ENCODE measurements around the gene BACH2.
"Not testable (repeated sequence)": the region's sequence is repeated elsewhere in the genome, so short reads cannot be mapped to it uniquely, and the experiment has no call there.

Gene BACH2

GRCh38 chr6:90055924-90056323 lies 240.7 kb downstream of the BACH2 start:
- not testable (repeated sequence) for DNase-seq

GRCh38 chr6:90054193-90054592 lies 242.4 kb downstream of the BACH2 start:
- DNase-seq = not testable (repeated sequence)

- no peak for DNase-seq
Observed at GRCh38 chr6:90053614-90054013, 243.0 kb downstream of the BACH2 start.

GRCh38 chr6:90049295-90049694 lies 247.3 kb downstream of the BACH2 start:
- no peak for DNase-seq

- DNase-seq = no peak
Observed at GRCh38 chr6:90048206-90048967, 248.3 kb downstream of the BACH2 start.

GRCh38 chr6:90045535-90045934 lies 251.1 kb downstream of the BACH2 start:
- DNase-seq = no peak

GRCh38 chr6:90044833-90045381 lies 251.7 kb downstream of the BACH2 start:
- DNase-seq = no peak

GRCh38 chr6:90044182-90044832 lies 252.3 kb downstream of the BACH2 start:
- DNase-seq = no peak

- DNase-seq = no peak
Observed at GRCh38 chr6:90040931-90041330, 255.7 kb downstream of the BACH2 start.

GRCh38 chr6:90039911-90040310 lies 256.7 kb downstream of the BACH2 start:
- DNase-seq = no peak

GRCh38 chr6:90038961-90039653 lies 257.5 kb downstream of the BACH2 start:
- DNase-seq = no peak

- DNase-seq = no peak
Observed at GRCh38 chr6:90036963-90037362, 259.7 kb downstream of the BACH2 start.

GRCh38 chr6:90035047-90035723 lies 261.5 kb downstream of the BACH2 start:
- no peak for DNase-seq

GRCh38 chr6:90033746-90034271 lies 262.8 kb downstream of the BACH2 start:
- no peak for DNase-seq

GRCh38 chr6:90032489-90033212 lies 264.0 kb downstream of the BACH2 start:
- DNase-seq = not testable (repeated sequence)

- DNase-seq = no peak
Observed at GRCh38 chr6:90028995-90029635, 267.5 kb downstream of the BACH2 start.

GRCh38 chr6:90028066-90028778 lies 268.4 kb downstream of the BACH2 start:
- DNase-seq = no peak

GRCh38 chr6:90026216-90026615 lies 270.4 kb downstream of the BACH2 start:
- DNase-seq = no peak

GRCh38 chr6:90025523-90026061 lies 271.1 kb downstream of the BACH2 start:
- DNase-seq = peak; percentile 52

- DNase-seq = no peak
Observed at GRCh38 chr6:90024633-90025032, 272.0 kb downstream of the BACH2 start.
